ENCODE data around the gene SPEM3.
A peak's percentile ranks its signal among the peaks of the same experiment; 100 is the strongest.

Gene SPEM3

GRCh38 chr17:7421186-7421585, 7.5 kb upstream of the SPEM3 start:
- DNase-seq (ENCODE audit: low read depth), result no peak

DNA sequence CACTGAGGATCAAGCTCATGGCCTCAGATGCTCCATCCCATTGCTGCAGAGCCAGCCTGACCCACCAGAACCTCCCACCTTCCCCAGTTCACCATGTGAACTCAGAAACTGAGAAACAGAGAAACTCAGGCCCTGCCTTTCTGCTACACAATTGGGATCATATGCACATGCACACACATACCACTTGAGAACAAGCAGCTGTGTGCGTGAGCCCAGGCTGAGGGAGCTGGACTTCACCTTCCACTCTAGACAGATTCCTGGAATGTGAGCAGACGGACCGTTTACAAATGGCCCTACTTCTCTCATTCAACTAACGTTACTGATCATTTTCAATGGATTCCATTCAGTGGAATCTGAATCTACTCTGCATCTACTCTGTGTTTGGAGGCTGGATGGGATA, 5.0 kb upstream of the SPEM3 start:
- no peak for DNase-seq (ENCODE audit: low read depth)

DNA sequence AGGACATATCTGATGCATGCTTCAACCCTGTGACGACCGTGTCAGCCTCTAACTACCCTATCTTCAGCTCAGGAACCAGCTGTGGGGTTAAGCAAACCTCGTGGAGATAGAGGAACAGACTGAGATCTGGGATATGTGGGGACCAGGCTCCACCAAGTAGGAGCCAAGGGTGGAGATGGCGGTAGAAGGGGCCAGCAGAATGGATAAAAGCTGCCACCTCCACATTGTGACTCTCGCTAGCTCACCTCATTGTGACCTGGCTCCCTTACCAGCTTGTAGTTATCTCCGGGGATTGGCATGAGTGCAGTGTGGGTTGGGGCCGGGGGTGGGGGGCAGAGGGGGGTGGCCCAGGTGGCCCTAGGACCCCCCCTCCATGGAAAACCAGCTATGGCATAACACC, 3.3 kb upstream of the SPEM3 start, which contains the start of gene SPEM2:
TSS of gene SPEM2 (plus strand) at position 301 of the 400 bp plus-strand sequence. CDS start at position 374, 73 bp downstream.
- no peak for DNase-seq (ENCODE audit: low read depth)

DNA sequence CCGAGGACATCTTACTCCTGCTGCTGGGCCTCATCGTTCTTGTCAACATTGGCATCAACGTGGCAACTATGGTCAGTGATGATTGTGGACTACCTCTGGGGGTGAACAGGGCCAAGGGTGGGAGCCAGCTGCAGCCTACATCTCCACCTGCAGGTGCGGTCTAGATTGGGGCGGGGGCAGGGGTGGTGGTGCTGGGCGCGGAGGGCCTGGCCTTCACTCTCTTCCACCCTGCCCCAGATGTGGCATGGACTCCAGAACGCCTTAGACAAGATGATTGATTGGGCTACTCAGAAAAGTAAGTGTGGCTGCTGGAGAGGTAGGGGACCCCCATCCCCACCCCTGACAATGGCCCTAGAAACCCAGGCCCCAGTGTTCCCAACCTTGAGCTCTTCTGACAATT, 2.9 kb upstream of the SPEM3 start:
- no peak for DNase-seq (ENCODE audit: low read depth)

- no peak for DNase-seq (ENCODE audit: low read depth)
Measured at GRCh38 chr17:7426203-7426863, 2.3 kb upstream of the SPEM3 start.

GRCh38 chr17:7426896-7427489, 1.7 kb upstream of the SPEM3 start:
- DNase-seq (ENCODE audit: low read depth), result no peak

GRCh38 chr17:7427549-7427948, 1.1 kb upstream of the SPEM3 start:
- no peak for DNase-seq (ENCODE audit: low read depth)

GRCh38 chr17:7429722-7430121, 1.1 kb downstream of the SPEM3 start:
- no peak for DNase-seq (ENCODE audit: low read depth)

DNA sequence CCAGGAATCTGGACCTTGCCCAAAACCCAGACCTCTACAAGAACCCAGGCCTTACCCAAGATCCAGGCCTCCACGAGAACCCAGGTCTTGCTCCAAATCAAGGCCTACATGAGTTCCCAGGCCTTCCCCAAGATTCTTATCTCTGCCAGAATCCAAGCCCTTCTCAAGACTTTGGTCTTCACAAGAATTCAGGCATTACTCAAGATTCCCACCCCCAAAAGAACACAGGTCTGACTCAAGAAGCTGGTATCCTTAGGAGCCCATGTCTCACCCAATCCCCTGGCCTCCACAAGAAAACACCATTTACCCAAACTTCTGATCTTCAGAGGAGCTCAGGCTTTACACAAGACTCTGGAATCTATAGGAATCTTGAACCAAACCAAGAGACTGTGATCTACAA, 2.6 kb downstream of the SPEM3 start:
- no peak for DNase-seq (ENCODE audit: low read depth)

DNA sequence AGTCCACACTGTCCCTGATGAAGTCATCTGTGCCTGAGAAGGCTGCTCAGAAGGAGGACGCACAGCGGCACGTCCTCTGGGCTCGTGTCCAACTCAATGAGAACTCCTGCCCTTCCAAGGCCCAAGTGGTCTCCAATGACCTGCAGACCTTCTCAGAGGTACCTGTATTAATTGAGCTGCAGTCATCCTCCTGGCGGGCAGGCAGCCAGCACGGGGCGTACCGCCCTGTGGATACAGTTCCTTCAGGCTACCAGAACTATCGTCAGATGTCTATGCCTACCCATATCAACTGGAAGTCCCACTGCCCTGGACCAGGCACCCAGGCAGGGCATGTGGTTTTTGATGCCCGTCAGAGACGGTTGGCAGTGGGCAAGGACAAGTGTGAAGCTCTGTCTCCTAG, 3.6 kb downstream of the SPEM3 start:
- DNase-seq (ENCODE audit: low read depth), result no peak

DNA sequence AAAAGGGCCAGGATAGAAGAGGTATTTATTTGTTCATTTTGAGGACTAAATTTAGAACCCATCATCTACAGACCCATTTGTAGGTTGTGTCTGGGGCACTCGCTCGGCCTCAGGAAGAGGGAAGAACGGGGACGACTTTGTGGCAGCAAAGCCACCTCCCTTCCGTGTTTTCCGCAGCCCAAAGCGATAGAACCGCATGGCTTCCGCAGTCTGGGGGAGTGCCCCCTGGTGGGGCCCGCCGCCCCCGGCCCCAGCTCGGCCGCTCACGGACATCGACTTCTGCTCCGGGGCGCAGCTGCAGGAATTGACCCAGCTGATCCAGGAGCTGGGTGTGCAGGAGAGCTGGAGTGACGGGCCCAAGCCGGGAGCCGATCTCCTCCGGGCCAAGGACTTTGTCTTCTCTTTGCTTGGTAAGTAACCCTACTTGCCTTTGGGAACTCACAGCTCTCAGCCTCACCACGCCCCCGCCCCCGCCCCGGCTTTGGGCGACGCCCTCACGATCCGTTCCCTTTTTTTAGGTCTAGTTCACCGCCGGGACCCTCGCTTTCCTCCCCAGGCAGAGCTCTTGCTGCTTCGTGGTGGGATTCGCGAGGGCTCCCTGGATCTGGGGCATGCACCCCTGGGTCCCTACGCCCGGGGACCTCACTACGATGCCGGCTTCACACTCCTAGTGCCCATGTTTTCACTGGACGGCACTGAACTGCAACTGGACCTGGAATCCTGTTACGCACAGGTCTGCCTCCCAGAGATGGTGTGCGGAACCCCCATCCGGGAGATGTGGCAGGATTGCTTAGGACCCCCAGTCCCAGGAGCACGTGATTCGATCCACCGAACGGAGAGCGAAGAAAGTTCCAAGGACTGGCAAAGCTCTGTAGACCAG, 7.3 kb downstream of the SPEM3 start:
- DNase-seq (ENCODE audit: low read depth), result peak; percentile 34

- DNase-seq (ENCODE audit: low read depth), result peak; percentile 69
Measured at GRCh38 chr17:7436556-7437368, 8.1 kb downstream of the SPEM3 start.

GRCh38 chr17:7437369-7437863, 8.8 kb downstream of the SPEM3 start:
- DNase-seq (ENCODE audit: low read depth), result no peak

- DNase-seq (ENCODE audit: low read depth), result peak; percentile 43
Measured at GRCh38 chr17:7437950-7438614, 9.4 kb downstream of the SPEM3 start.

GRCh38 chr17:7438656-7439460, 10.2 kb downstream of the SPEM3 start:
- no peak for DNase-seq (ENCODE audit: low read depth)

DNA sequence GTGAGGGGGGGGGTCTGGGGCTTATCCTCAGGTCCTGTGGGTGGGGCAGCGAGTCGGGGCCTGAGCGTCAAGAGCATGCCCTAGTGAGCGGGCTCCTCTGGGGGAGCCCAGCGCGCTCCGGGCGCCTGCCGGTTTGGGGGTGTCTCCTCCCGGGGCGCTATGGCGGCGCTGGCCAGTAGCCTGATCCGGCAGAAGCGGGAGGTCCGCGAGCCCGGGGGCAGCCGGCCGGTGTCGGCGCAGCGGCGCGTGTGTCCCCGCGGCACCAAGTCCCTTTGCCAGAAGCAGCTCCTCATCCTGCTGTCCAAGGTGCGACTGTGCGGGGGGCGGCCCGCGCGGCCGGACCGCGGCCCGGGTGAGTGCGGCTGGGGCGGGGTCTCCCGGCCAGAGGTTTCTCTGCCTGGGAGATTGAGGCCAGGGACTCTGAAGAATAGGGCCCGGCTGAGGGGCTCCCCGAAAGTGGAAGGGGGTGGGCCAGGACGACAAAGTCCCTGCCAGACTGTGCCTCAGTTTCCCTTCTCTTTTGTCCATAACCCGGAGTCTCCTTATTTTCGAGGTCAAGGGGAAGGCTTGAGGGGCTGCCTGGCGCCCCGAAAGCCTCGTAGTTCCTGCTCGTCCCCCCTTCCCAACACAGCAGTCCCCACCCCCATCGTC, 10.9 kb downstream of the SPEM3 start, which contains the start of gene FGF11:
TSS of gene FGF11 (plus strand) at position 51 of the 651 bp plus-strand sequence. CDS start at position 160, 109 bp downstream.
- no peak for DNase-seq (ENCODE audit: low read depth)

- peak; percentile 17 for DNase-seq (ENCODE audit: low read depth)
Measured at GRCh38 chr17:7440113-7440833, 11.6 kb downstream of the SPEM3 start.

GRCh38 chr17:7440834-7441195, 12.2 kb downstream of the SPEM3 start:
- DNase-seq (ENCODE audit: low read depth), result no peak

DNA sequence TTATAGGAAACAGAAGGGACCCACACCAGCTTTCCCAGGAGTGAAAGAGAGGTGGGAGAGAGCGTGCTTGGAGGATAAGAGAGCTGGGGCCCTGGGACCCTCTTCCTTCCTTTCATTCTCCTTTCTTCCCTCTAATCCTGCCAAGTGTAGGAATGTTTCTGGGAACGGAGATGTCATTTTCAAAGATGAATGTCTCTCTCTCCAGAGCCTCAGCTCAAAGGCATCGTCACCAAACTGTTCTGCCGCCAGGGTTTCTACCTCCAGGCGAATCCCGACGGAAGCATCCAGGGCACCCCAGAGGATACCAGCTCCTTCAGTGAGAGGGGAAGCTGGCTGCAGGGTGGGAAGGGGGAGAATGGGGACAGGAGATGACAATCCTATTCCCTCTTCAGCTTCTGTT, 12.6 kb downstream of the SPEM3 start:
- no peak for DNase-seq (ENCODE audit: low read depth)
